A172 (cell line): ENCODE results near the gene CD2AP. TPM values are rescaled to one million over a fixed set of nuclear protein-coding genes. Genes with fewer than 3 reads are reported as not detected.
"Not testable (repeated sequence)": the region's sequence is repeated elsewhere in the genome, so short reads cannot be mapped to it uniquely, and the experiment has no call there.

ENCODE experiments used
- DNase-seq: peaks from one replicate; pipeline ENCODE4 v3.0.0-alpha.2; 2015; ENCODE audit warnings: low spot score
- total RNA-seq: library from RNA; depleted of rRNA; stranded (reverse); fragments of >200 nt; shearing (Covaris generic); gene quantifications from 2 replicates; pipeline ENCODE4 v1.2.3, GENCODE V29; 2014; rRNA removed

CD2AP gene
- total RNA-seq, result 13.4 and 18.0 TPM in 2 replicates

DNA sequence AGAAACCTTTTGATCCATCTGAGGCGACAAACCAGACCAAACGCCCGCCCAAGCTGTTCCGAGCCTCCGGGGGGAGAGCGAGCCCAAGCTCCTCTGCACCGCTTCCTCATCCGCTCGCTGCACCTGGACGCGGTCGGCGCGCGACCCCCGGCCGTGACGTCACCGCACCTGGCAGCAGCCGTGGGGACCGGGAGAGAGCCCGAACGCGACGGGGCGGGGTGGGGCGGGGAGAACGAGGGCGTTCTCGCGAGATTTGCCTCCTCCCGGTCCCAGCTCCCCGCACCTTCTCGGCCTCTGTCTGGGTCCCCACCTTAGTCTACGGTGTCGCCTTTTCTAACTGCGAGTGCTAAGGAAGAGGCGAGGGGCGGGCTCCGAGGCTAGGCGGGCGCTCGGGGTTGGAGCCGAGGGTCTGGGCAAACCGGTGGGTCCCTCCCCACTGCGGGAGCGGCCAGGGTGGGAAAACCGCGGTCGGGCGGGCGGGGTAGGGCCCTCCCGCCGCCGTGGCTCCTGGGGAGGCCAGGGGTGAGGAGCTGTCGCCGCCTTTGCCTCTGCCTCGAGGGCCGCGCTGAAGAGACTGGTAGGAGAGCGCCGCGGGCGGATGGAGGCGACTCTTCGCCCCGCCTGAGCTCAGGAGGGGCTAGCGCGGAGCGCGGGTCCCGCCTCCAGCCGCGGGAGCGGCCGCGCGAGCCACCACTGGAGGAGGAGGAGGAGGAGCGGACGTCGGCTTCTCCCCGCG lies at the start of gene CD2AP:
CD2AP (plus strand) TSS at position 293 of the 736 bp plus-strand sequence. CDS start 456 bp downstream, outside the sequence.
- peak; percentile 81 for DNase-seq

DNA sequence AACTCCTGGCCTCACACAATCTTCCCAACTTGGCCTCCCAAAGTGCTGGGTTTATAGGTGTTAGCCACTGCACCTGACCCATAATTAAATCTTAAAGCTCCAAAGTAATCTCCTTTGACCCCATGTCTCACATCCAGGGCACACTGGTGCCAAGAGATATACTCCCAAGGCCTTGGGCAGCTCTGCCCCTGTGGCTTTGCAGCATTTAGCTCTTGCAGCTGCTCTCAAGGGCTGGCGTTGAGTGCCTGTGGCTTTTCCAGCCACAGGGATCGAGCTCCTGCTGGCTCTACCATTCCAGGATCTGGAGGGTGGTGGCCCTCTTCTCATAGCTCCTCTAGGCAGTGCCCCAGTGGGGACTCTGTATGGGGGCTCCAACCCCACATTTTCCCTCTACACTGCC lies 49.3 kb upstream of the CD2AP start:
- DNase-seq, result no peak

GRCh38 chr6:47428746-47429664 lies 48.6 kb upstream of the CD2AP start:
- no peak for DNase-seq

GRCh38 chr6:47434372-47435253 lies 43.0 kb upstream of the CD2AP start:
- DNase-seq, result no peak

- no peak for DNase-seq
Observed at GRCh38 chr6:47435254-47435612, 42.4 kb upstream of the CD2AP start.

- DNase-seq, result no peak
Observed at GRCh38 chr6:47437592-47437991, 40.0 kb upstream of the CD2AP start.

DNA sequence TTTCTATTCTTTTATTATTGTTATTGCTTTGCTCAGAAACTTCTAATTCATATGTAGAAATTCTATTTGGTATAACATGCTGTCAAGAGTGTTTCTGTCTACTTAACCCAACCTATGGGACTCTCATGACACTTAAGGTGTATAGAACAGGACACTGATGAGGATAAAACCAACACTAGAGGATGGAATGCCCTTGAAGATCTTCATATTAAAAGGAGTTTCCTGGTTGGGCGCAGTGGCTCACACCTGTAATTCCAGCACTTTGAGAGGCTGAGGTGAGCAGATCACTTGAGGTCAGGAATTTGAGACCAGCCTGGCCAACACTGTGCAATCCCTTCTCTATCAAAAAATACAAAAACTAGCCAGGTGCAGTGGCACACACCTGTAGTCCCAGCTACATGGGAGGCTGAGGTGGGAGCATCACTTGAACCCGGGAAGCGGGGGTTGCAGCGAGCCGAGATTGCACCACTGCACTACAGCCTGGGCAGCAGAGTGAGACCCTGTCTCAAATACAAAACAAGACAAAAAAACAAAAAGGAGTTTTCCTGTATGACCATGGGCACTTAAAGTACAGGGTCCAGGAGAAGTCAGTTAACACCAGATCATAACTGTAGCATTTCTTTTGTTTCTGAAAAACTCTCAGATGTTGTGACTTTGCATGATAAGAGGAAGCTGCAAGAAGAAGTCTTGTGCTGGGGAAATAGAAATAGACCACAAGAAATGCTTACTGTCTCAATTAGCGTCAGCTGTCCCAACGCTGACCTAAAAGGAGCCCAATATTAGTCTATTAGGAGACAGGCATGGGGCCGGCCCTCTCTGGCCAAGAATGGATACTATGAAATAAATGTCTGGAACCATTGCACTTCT lies 38.9 kb upstream of the CD2AP start:
- no peak for DNase-seq

GRCh38 chr6:47439348-47439668 lies 38.3 kb upstream of the CD2AP start:
- no peak for DNase-seq

- DNase-seq, result no peak
Observed at GRCh38 chr6:47440719-47441118, 36.9 kb upstream of the CD2AP start.

GRCh38 chr6:47444964-47445363 lies 32.6 kb upstream of the CD2AP start:
- DNase-seq, result not testable (repeated sequence)

GRCh38 chr6:47446669-47447330 lies 30.8 kb upstream of the CD2AP start:
- DNase-seq, result no peak

GRCh38 chr6:47447722-47448121 lies 29.9 kb upstream of the CD2AP start:
- no peak for DNase-seq

DNA sequence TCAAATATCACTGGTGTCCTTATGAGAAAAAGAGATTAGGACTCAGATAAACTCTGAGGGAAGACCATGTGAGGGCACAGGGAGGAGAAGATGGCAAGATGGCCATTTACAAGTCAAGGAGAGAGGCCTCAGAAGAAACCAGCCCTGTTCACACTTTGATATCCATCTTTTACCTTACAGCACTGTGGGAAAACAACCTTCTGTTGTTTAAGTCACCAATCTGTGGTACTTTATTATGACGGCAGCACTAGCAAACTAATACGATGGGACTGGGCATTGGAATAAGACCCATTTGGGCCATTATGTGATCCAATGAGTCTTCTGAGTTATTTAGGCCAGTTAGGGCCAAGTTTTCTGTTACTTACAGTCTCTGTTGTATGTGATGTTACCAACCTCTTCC lies 26.4 kb upstream of the CD2AP start:
- no peak for DNase-seq

DNA sequence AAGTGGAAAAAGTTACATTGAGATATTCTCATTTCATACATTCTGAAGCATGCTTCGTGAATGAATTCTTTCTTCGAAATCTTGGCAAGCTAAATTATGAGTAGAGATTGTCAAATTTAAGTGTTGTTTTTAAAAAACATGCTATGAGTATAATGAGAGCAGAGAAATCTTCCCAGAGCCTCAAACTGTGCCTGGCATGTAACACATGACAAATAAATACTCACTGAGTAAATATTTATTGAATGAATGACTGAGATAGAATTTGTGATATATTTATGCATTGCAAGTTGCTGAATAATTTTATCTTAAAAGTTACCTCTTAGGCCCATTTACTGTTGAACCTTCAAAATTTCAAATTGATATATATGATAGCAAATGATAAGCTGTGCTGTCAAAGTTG lies 24.7 kb upstream of the CD2AP start:
- DNase-seq, result no peak

DNA sequence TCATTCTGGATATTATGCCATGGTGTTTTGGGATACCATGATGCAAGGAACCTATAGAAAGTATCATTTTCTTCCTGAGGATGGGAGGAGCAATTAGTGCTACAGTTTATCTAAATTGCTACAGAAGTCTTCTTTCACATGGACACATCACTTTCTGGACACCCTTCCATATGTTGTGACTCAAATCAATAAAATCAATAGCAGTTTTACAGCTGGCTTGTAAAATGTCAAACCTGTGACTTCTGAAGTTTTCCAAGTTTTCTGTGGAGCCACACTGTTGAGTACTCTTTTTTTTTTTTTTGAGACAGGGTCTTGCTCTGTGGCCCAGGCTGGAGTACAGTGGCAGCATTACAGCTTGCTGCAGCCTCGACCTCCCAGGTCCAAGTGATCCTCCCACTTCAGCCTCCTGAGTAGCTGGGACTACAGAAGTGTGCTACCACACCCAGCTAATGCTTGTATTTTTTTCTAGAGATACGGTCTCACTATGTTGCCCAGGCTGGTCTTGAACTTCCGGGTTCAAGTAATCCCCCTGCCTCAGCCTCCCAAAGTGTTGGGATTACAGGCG lies 24.1 kb upstream of the CD2AP start:
- DNase-seq, result no peak

- no peak for DNase-seq
Observed at GRCh38 chr6:47454713-47455396, 22.7 kb upstream of the CD2AP start.

DNA sequence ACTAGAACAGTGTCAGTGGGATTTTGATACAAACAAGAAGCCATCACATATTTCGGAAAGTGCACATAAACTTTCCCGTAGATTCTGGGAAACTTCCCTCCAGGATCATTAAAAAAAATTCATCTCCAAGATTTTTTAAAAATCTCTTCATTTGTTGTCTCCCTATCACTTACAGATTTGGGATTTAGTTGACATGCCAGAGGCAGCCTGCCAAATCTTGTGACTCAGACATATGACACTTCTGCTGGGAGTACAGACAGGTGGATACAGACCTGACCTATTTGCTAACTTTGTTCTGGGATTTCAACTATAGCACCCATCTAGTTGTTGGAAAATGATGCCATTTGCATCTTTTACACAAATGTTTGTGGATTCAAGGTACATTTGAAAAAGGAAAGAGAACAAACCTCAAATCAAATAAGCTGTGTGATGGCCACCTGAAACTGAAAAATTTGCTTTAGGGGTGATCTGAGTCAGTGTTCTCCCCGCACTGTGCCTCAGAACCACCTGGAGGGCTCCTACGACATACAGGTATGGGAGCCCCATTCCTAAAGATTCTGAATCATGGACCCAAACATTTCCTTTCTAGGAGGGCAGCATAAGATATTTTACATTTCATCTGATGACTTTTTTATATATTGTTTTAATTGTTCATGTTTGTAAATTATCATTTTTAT lies 21.9 kb upstream of the CD2AP start:
- no peak for DNase-seq

DNA sequence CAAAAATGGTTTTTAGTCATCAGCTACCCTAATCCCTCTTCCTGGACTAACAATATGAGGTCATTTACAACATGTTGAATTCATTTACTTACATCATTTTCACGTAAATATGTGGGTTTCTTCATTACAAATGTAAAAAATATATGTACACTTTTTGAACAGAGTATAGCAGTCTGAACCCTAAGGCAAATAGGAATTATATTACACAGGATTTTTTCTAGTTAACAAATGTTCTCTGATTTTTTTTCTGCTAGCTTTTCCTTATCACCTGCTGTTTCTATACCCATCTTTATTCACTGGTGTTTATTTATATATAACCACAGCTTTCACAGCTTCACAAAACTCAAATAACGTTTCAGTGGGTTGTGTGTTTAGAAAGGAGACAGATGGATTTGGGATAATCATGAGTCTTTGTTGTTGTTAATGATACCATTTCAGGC lies 21.0 kb upstream of the CD2AP start:
- DNase-seq, result no peak

GRCh38 chr6:47457370-47457769 lies 20.2 kb upstream of the CD2AP start:
- no peak for DNase-seq
